ENCODE data around the gene PWP2. TPM values are rescaled to one million over a fixed set of nuclear protein-coding genes. Genes with fewer than 3 reads are reported as not detected.
"Not testable (repeated sequence)": the region's sequence is repeated elsewhere in the genome, so short reads cannot be mapped to it uniquely, and the experiment has no call there.

Gene PWP2
- total RNA-seq, 4 donors from 2014 or later, result 6.0 to 20.9 (median 8.8) TPM

DNA sequence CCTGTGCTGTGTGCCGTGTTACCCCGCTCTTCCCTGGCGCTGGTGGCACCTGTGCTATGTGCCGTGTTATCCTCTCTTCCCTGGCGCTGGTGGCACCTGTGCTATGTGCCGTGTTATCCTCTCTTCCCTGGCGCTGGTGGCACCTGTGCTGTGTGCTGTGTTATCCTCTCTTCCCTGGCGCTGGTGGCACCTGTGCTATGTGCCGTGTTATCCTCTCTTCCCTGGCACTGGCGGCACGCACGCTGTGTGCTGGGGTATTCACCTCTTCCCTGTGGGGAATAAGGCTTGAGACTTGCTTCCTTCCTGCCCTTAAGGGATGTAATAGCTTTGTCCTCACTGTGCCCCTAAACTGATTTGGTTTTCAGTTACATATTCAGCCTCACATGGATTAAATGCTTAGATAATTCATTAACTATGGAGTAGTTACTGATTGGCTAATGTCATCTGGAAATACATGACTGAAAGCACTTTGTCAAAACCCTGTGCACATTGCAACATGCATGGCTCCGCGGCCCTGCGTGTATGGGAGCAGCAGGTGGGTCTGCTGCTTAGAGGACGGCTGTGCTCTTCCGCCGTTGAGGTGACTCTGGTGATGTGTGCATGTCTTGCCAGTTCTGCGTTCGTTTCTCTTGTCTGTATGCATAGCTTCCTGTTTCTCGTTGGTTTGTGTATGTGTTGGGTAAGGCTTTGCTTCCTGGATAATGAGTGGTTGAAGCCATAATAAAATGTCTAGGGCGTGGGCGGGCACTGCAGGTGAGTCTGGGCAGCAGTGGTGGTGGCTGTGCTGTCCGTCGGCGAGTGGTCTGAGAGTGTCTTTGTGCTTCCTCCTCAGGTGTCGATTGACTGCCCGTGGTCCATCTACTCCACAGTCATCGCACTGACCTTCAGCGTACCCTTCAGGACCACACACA is 17.9 kb upstream of the PWP2 start:
- WGBS, result 90% methylated on average over 28 of the region's 30 CpGs
- peak in 1 of 2 donors; percentile 53 for DNase-seq (ENCODE audit: low spot score in 2 of 2)
- no peak overlapping the region for H3K4me3 ChIP-seq
- H3K9me3 ChIP-seq, result no peaks in the 10 kb centered on the region
- TF ChIP-seq POLR2A (IDR thresholded peaks at IDR 0.05), result no peak
- no peak for TF ChIP-seq CTCF (IDR thresholded peaks at IDR 0.05)
- peaks cover 14% of the 10 kb centered on the region for H3K4me1 ChIP-seq
- H3K27me3 ChIP-seq, result no peaks in the 10 kb centered on the region
- peaks cover 92% of the 10 kb centered on the region for H3K36me3 ChIP-seq
- H3K27ac ChIP-seq, result no peak overlapping the region

- peak in 1 of 2 donors; percentile 48 for DNase-seq (ENCODE audit: low spot score in 2 of 2)
- WGBS, result 84% methylated on average over 8 of the region's 8 CpGs
- Histone ChIP-seq H3K36me3 (peaks cover 92% of the 10 kb centered on the region), H3K9me3 (no peaks in the 10 kb centered on the region), H3K4me1 (peaks cover 6% of the 10 kb centered on the region), H3K4me3 (no peak overlapping the region), H3K27me3 (no peaks in the 10 kb centered on the region), H3K27ac (no peak overlapping the region)
- TF ChIP-seq POLR2AphosphoS5 (IDR thresholded peaks at IDR 0.05) (no peak), EP300 (IDR thresholded peaks at IDR 0.05) (no peak), CTCF (IDR thresholded peaks at IDR 0.05) (no peak), POLR2A (IDR thresholded peaks at IDR 0.05) (no peak)
These were observed 16.9 kb upstream of the PWP2 start for GRCh38 chr21:44090325-44090724.

- peak in 1 of 2 donors; percentile 16 for DNase-seq (ENCODE audit: low spot score in 2 of 2)
- H3K4me3 ChIP-seq, result no peak overlapping the region
- peaks cover 78% of the 10 kb centered on the region for H3K36me3 ChIP-seq
- H3K9me3 ChIP-seq, result no peaks in the 10 kb centered on the region
- no peaks in the 10 kb centered on the region for H3K27me3 ChIP-seq
- WGBS, result 84% methylated on average over 9 of the region's 9 CpGs
- TF ChIP-seq POLR2A (IDR thresholded peaks at IDR 0.05) (no peak), EP300 (IDR thresholded peaks at IDR 0.05) (no peak), POLR2AphosphoS5 (IDR thresholded peaks at IDR 0.05) (no peak), CTCF (IDR thresholded peaks at IDR 0.05) (no peak)
- H3K4me1 ChIP-seq, result peaks cover 5% of the 10 kb centered on the region
- H3K27ac ChIP-seq, result no peak overlapping the region
These were observed 15.0 kb upstream of the PWP2 start for GRCh38 chr21:44092211-44092610.

GRCh38 chr21:44093761-44094160 is 13.4 kb upstream of the PWP2 start:
- no peak for TF ChIP-seq POLR2AphosphoS5 (IDR thresholded peaks at IDR 0.05)
- no peak for TF ChIP-seq EP300 (IDR thresholded peaks at IDR 0.05)
- TF ChIP-seq CTCF (IDR thresholded peaks at IDR 0.05), result no peak
- TF ChIP-seq POLR2A (IDR thresholded peaks at IDR 0.05), result no peak
- peaks cover 5% of the 10 kb centered on the region for H3K4me1 ChIP-seq
- H3K4me3 ChIP-seq, result no peak overlapping the region
- H3K27ac ChIP-seq, result no peak overlapping the region
- H3K27me3 ChIP-seq, result no peaks in the 10 kb centered on the region
- H3K36me3 ChIP-seq, result peaks cover 62% of the 10 kb centered on the region
- no peaks in the 10 kb centered on the region for H3K9me3 ChIP-seq
- 78% methylated on average over 6 of the region's 9 CpGs for WGBS
- peak in 1 of 2 donors; percentile 29 for DNase-seq (ENCODE audit: low spot score in 2 of 2)

- no peak overlapping the region for H3K4me3 ChIP-seq
- H3K4me1 ChIP-seq, result no peaks in the 10 kb centered on the region
- H3K9me3 ChIP-seq, result no peaks in the 10 kb centered on the region
- H3K36me3 ChIP-seq, result peaks cover 51% of the 10 kb centered on the region
- no peaks in the 10 kb centered on the region for H3K27me3 ChIP-seq
- TF ChIP-seq POLR2A (IDR thresholded peaks at IDR 0.05) (no peak), CTCF (IDR thresholded peaks at IDR 0.05) (no peak), POLR2AphosphoS5 (IDR thresholded peaks at IDR 0.05) (no peak), EP300 (IDR thresholded peaks at IDR 0.05) (no peak)
- 80% methylated on average over 1 of the region's 1 CpG for WGBS
- DNase-seq (ENCODE audit: low spot score in 2 of 2), result no peak
- no peak overlapping the region for H3K27ac ChIP-seq
These were observed 12.4 kb upstream of the PWP2 start for GRCh38 chr21:44094832-44095231.

DNA sequence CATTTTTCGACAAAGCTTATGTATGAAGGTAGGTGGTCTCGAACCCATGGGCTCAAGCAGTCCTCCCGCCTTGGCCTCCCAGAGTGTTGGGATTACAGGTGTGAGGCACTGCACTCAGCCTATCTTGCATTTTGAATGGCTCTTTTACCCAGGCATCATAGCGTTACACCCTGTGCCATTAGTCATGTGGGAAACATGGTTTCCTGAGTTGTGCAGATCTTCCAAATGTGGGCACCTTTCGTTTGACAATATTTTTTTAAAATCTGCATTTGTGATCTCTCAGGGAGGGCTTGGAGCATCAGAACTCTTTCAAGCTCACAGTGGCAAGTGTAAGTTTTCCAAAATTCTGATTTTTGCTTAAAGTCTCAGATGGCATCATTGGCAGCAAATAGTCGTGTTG is 8.7 kb upstream of the PWP2 start:
- WGBS, result no CpG with 5 or more reads among the region's 6 CpGs

GRCh38 chr21:44098964-44099363 is 8.2 kb upstream of the PWP2 start:
- peaks cover 11% of the 10 kb centered on the region for H3K36me3 ChIP-seq

More for the DNA sequence above, 8.7 kb upstream of the PWP2 start:
- H3K4me3 ChIP-seq; H3K27me3 ChIP-seq; H3K4me1 ChIP-seq; DNase-seq (ENCODE audit: low spot score in 2 of 2); H3K9me3 ChIP-seq; H3K27ac ChIP-seq: not testable (repeated sequence)
- H3K36me3 ChIP-seq, result peaks cover 16% of the 10 kb centered on the region

GRCh38 chr21:44107589-44107988 is 390 bp downstream of the PWP2 start:
- not testable (repeated sequence) for DNase-seq (ENCODE audit: low spot score in 2 of 2); H3K36me3 ChIP-seq; H3K27me3 ChIP-seq; H3K9me3 ChIP-seq; H3K4me1 ChIP-seq; H3K27ac ChIP-seq
- WGBS, result no CpG with 5 or more reads among the region's 31 CpGs
- peak overlapping the region; percentile 42 for H3K4me3 ChIP-seq

More at GRCh38 chr21:44098964-44099363, 8.2 kb upstream of the PWP2 start:
- not testable (repeated sequence) for H3K4me1 ChIP-seq; DNase-seq (ENCODE audit: low spot score in 2 of 2); H3K4me3 ChIP-seq; H3K27me3 ChIP-seq; H3K9me3 ChIP-seq; H3K27ac ChIP-seq
- WGBS, result no CpG with 5 or more reads among the region's 13 CpGs
